HTERT RPE-1 (cell line): ENCODE results near the gene PMPCB.
"Not testable (repeated sequence)": the region's sequence is repeated elsewhere in the genome, so short reads cannot be mapped to it uniquely, and the experiment has no call there.

Experiments used
- in situ Hi-C: fragments of 300-500 bp; cut with MboI; formaldehyde crosslinking; loops from 4 replicates; pipeline ENCODE4 v1.14.3; 2020; ENCODE audit warnings: low sequenced_read_pairs

The PMPCB gene

GRCh38 chr7:103296901-103297836, at the start of gene PMPCB:
Gene PMPCB (plus strand): TSS chr7:103297435. CDS start chr7:103297460, 25 bp downstream.
- in situ Hi-C loops: no loop called here

- in situ Hi-C loops: not testable (repeated sequence)
Measured at GRCh38 chr7:103253699-103254506, 43.3 kb upstream of the PMPCB start.

- in situ Hi-C loops: not testable (repeated sequence)
Measured at GRCh38 chr7:103264054-103264453, 33.2 kb upstream of the PMPCB start.

- in situ Hi-C loops: not testable (repeated sequence)
Measured at GRCh38 chr7:103266229-103266628, 31.0 kb upstream of the PMPCB start.

- in situ Hi-C loops: not testable (repeated sequence)
Measured at GRCh38 chr7:103273374-103273773, 23.9 kb upstream of the PMPCB start.

- in situ Hi-C loops: not testable (repeated sequence)
Measured at GRCh38 chr7:103274867-103275266, 22.4 kb upstream of the PMPCB start.

- in situ Hi-C loops: not testable (repeated sequence)
Measured at GRCh38 chr7:103278195-103278594, 19.0 kb upstream of the PMPCB start.

GRCh38 chr7:103279636-103279962, 17.6 kb upstream of the PMPCB start:
- in situ Hi-C loops: not testable (repeated sequence)

- in situ Hi-C loops: not testable (repeated sequence)
Measured at GRCh38 chr7:103279963-103280802, 17.1 kb upstream of the PMPCB start.

GRCh38 chr7:103280803-103281155, 16.5 kb upstream of the PMPCB start:
- in situ Hi-C loops: not testable (repeated sequence)

- in situ Hi-C loops: not testable (repeated sequence)
Measured at GRCh38 chr7:103282802-103283427, 14.3 kb upstream of the PMPCB start.

- in situ Hi-C loops: no loop called here
Measured at GRCh38 chr7:103292122-103292521, 5.1 kb upstream of the PMPCB start.

- in situ Hi-C loops: no loop called here
Measured at GRCh38 chr7:103293526-103293925, 3.7 kb upstream of the PMPCB start.

GRCh38 chr7:103297837-103298179, 573 bp downstream of the PMPCB start:
- in situ Hi-C loops: no loop called here

- in situ Hi-C loops: no loop called here
Measured at GRCh38 chr7:103299660-103300059, 2.4 kb downstream of the PMPCB start.

- in situ Hi-C loops: no loop called here
Measured at GRCh38 chr7:103301441-103301840, 4.2 kb downstream of the PMPCB start.

GRCh38 chr7:103307503-103308231, 10.4 kb downstream of the PMPCB start:
- in situ Hi-C loops: no loop called here

GRCh38 chr7:103314852-103315251, 17.6 kb downstream of the PMPCB start:
- in situ Hi-C loops: no loop called here

GRCh38 chr7:103316380-103316941, 19.2 kb downstream of the PMPCB start:
- in situ Hi-C loops: no loop called here

GRCh38 chr7:103317009-103317408, 19.8 kb downstream of the PMPCB start:
- in situ Hi-C loops: no loop called here
